Measurements from ENCODE around the gene PARD3. TPM values are rescaled to one million over a fixed set of nuclear protein-coding genes. Genes with fewer than 3 reads are reported as not detected.

Gene PARD3
- polyA plus RNA-seq, 3 donors = 0.51 TPM; not detected in 2

GRCh38 chr10:34506786-34507185 is 308.3 kb downstream of the PARD3 start:
- H3K9me3 Mint-ChIP-seq = peaks cover 0 to 1% (median 0%) of the 10 kb centered on the region in 7 donors
- Histone ChIP-seq H3K27me3 (ENCODE audit: control insufficient read depth in 2 of 2, insufficient read depth in 2 of 2, low read length in 2 of 2) (no peaks in the 10 kb centered on the region), H3K27ac (ENCODE audit: low read depth in 1 of 2, low read length in 2 of 2) (no peak overlapping the region), H3K9ac (ENCODE audit: insufficient read depth, low read length, poor library complexity, severe bottlenecking) (no peak overlapping the region), H3K79me2 (ENCODE audit: insufficient read depth, low read length) (no peaks in the 10 kb centered on the region), H4K20me1 (ENCODE audit: insufficient read depth, low read length) (no peaks in the 10 kb centered on the region), H3K4me1 (ENCODE audit: control insufficient read depth in 1 of 2, insufficient read depth in 2 of 2, low read length in 2 of 2) (no peaks in the 10 kb centered on the region), H2AFZ (ENCODE audit: insufficient read depth, low read depth, low read length, poor library complexity, severe bottlenecking) (no peak overlapping the region), H3K4me3 (replicated peaks in 1 of 3; ENCODE audit: low read depth in 2 of 3, low read length in 3 of 3) (no peak overlapping the region), H3K4me2 (replicated peaks; ENCODE audit: extremely low read depth, low read length, poor library complexity, severe bottlenecking) (no peak overlapping the region), H3K9me3 (replicated peaks in 1 of 2; ENCODE audit: control insufficient read depth in 1 of 2, insufficient read depth in 1 of 2, low read length in 2 of 2) (no peaks in the 10 kb centered on the region), H3K36me3 (replicated peaks in 1 of 2; ENCODE audit: control insufficient read depth in 1 of 2, insufficient read depth in 2 of 2, low read length in 2 of 2) (no peaks in the 10 kb centered on the region)
- DNase-seq = no peak
- 100% methylated on average over 3 of the region's 5 CpGs for WGBS (ENCODE audit: insufficient coverage)
- H3K36me3 Mint-ChIP-seq = no peaks in the 10 kb centered on the region
- H3K4me1 Mint-ChIP-seq = no peaks in the 10 kb centered on the region
- no peak overlapping the region for H3K4me3 Mint-ChIP-seq
- no peak for TF ChIP-seq CTCF (IDR thresholded peaks at IDR 0.05)
- H3K27ac Mint-ChIP-seq = no peak overlapping the region
- H3K27me3 Mint-ChIP-seq (ENCODE audit: low read depth in 3 of 3) = peaks cover 2% of the 10 kb centered on the region in 3 donors
- intact Hi-C loops (cut with micrococcal nuclease) = no loop called here

- Histone ChIP-seq H3K4me3 (replicated peaks in 1 of 3; ENCODE audit: low read depth in 2 of 3, low read length in 3 of 3) (no peak overlapping the region), H3K9me3 (replicated peaks in 1 of 2; ENCODE audit: control insufficient read depth in 1 of 2, insufficient read depth in 1 of 2, low read length in 2 of 2) (no peaks in the 10 kb centered on the region), H3K4me2 (replicated peaks; ENCODE audit: extremely low read depth, low read length, poor library complexity, severe bottlenecking) (no peak overlapping the region), H2AFZ (ENCODE audit: insufficient read depth, low read depth, low read length, poor library complexity, severe bottlenecking) (no peak overlapping the region), H3K36me3 (replicated peaks in 1 of 2; ENCODE audit: control insufficient read depth in 1 of 2, insufficient read depth in 2 of 2, low read length in 2 of 2) (no peaks in the 10 kb centered on the region), H3K9ac (ENCODE audit: insufficient read depth, low read length, poor library complexity, severe bottlenecking) (no peak overlapping the region), H3K27ac (ENCODE audit: low read depth in 1 of 2, low read length in 2 of 2) (no peak overlapping the region), H3K79me2 (ENCODE audit: insufficient read depth, low read length) (no peaks in the 10 kb centered on the region), H3K27me3 (ENCODE audit: control insufficient read depth in 2 of 2, insufficient read depth in 2 of 2, low read length in 2 of 2) (no peaks in the 10 kb centered on the region), H3K4me1 (ENCODE audit: control insufficient read depth in 1 of 2, insufficient read depth in 2 of 2, low read length in 2 of 2) (no peaks in the 10 kb centered on the region), H4K20me1 (ENCODE audit: insufficient read depth, low read length) (no peaks in the 10 kb centered on the region)
- intact Hi-C loops (cut with micrococcal nuclease) = no loop called here
- WGBS (ENCODE audit: insufficient coverage) = 100% methylated on average over 2 of the region's 2 CpGs
- Mint-ChIP-seq H3K27me3 (ENCODE audit: low read depth in 3 of 3) (peaks cover 0 to 2% (median 0%) of the 10 kb centered on the region in 3 donors), H3K4me1 (no peaks in the 10 kb centered on the region), H3K9me3 (peaks cover 0 to 2% (median 0%) of the 10 kb centered on the region in 7 donors), H3K27ac (no peak overlapping the region), H3K36me3 (no peaks in the 10 kb centered on the region), H3K4me3 (no peak overlapping the region)
- DNase-seq = no peak
- no peak for TF ChIP-seq CTCF (IDR thresholded peaks at IDR 0.05)
These were observed 309.8 kb downstream of the PARD3 start for GRCh38 chr10:34505338-34505737.

All from CD14-positive monocyte (primary cell).